ENCODE results near the gene WT1.

DNA sequence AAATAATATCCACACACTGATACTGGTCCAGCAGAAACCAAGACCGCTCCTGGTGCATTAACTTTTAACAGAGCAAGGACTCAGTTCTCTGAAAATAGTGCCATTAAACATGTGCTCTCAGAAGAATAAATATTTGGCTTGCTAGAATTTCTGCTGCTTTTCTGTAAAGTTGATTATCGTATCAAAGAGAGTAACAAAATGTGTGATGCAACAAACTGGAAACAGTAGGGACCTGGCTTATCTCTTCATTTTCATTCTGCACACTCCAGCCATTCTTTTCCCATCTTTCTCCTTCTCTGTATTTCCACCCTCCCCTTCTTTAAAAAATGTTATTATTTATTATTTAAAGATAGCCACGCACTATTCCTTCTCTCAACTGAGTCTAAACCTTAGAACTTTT lies 43.9 kb downstream of the WT1 start:
- TF ChIP-seq CTCF (conservative IDR thresholded peaks at IDR 0.05 in 1 of 2, IDR thresholded peaks at IDR 0.05 in 1 of 2; ENCODE audit: extremely low read depth in 1 of 2, insufficient read depth in 1 of 2, low read depth in 1 of 2, low read length in 2 of 2) (no peak), EZH2 (IDR thresholded peaks at IDR 0.05; ENCODE audit: borderline replicate concordance, low read length) (no peak)

Measured in mammary epithelial cell (primary cell).